GM21723 (cell line): ENCODE data around the gene MRPL51.
A peak's percentile ranks its signal among the peaks of the same experiment; 100 is the strongest.

ENCODE experiments used
- ATAC-seq: cut with Tn5 transposase; IDR thresholded peaks from one replicate; pipeline ENCODE4 v1.9.1; 2021; ENCODE audit warnings: mild to moderate bottlenecking, moderate library complexity; ENCODE audit not compliant: unreplicated experiment

MRPL51 gene

DNA sequence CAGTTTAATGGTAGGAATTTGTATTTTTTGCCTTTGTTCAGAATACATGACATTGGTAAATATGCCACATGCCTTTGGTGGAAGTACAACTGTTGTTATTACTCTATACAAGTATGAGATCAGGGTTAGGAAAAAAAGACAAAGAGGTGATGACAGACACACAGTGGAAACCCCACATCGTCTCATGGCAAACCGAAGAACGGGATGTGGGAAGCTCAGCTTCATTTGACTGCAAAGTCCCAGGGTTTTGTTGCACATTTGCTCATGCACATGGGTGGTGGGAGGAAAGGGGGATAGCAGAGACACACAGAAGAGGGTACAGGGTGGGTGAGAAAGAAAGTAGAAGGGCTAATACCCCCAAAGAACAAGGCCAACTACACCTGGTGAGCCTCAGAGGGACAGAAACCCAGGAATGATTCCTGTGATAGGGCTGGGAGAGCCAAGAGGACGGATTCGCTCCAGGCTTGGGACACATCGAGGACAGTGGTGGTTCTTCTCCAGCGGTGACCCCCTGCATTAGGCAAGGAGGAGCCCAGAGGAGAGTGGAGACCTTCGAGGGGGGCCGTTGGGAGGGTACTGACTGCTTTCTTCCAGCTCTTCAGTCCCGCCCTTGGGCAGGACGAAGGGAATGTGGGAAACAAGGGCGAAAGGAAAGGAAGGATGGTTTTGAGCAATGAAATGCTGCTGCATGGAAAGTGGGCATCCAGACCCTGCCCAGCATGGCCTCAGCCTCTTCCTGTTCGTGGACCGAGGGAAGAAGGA, 30.6 kb downstream of the MRPL51 start:
- no peak for ATAC-seq

DNA sequence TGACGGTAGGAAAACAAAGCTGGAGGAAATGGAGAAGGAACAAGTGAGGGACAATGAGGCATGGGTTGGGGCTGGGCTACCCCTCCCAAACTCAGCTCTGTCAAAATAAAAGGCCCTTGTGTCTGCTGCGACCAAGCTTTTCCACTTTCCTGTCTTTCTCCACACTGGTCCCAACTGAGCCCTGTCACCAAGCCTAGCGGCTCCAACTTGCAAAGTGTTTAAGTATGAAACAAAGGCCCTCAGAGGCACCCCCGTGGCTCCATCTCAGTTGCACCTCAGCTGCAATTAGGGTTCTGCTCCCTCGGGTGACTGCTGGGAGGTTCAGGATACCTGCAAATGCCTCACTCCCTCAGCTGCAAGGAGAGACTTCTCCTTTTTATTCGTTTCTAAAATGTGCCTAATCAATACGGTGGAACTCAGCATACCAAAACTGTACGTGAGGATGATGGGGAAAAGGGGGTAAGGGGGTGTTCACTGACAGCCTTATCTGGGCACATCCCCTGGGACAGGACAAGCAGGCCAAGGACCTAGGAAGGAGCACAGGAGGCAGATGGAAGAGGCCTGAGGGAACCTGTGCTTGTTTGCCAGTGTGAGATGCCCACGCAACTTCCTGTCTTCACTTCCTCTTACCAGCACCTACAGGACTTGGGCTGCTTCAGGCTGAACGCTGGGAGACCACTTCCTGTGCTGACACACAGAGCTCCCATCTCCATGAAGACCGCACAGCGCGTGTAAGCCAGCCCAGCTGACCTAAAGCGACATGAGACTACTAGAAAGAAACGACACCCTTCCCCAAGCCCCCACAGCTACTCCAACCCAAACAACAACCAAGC, 31.4 kb downstream of the MRPL51 start:
- ATAC-seq = peak; percentile 70

DNA sequence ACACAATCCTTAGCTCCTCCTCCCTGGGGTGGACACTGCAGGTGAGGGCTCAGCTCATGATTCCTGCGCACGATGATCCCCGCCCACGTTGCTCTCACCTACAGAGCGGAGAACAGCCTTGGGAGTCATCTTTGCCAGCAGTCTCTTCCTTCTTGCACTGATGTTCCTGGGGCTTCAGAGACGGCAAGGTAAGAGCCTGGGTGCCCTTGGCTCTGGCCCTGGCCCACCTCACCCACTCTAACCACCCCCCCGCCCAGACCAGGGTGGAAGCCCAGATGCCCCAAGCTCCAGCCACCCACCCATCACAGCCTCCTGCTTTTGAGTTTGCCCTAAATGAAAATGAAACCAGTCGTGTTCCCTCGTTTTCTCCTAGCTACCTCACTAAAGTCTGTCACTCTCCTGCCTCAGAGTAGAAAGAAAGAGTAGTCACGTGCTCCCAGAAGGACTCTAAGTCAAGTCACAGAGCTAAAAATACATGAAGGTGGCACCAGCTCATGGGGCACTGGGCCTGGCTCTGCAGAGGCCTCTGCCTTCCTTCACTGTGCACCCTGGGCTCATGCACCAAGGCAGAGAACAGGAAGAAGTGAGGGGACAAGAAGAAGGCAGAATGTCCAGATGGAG, 32.2 kb downstream of the MRPL51 start:
- ATAC-seq = no peak

DNA sequence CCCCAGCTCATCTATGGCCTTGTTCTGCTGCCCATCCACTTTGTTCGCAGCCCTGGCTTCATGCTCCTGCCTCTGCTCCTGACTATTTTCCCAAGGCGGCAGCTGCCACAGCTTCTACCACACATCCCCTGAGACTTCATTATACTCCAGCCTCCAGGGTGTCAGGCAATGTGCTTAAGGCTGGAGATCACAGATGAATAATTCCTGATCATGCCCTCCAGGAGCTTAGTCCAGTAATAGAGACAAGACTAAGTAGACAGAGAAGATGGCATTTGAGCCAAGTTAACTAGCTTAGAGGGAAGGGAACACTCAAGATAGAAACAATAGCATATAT, 34.1 kb downstream of the MRPL51 start:
- no peak for ATAC-seq

DNA sequence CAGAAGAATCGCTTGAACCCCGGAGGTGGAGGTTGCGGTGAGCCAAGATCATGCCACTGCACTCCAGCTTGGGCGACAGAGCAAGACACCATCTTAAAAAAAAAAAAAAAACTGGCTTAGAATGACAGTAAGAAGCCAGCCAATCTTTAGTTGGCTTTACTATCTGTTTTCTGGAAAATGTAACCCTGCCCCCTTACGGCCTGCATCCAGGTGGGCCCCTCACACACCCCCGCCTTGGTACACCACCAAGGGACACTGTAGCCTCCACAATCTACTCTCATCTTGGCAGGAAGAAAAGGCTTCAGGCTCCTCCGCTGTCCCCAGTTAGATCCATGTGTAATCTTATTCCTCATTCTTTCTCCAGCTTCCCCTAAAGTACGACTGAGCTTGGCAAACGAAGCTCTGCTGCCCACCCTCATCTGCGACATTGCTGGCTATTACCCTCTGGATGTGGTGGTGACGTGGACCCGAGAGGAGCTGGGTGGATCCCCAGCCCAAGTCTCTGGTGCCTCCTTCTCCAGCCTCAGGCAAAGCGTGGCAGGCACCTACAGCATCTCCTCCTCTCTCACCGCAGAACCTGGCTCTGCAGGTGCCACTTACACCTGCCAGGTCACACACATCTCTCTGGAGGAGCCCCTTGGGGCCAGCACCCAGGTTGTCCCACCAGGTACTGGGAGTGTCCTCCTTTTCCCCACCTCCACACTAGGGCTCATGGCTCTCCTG, 34.6 kb downstream of the MRPL51 start:
- ATAC-seq = no peak

DNA sequence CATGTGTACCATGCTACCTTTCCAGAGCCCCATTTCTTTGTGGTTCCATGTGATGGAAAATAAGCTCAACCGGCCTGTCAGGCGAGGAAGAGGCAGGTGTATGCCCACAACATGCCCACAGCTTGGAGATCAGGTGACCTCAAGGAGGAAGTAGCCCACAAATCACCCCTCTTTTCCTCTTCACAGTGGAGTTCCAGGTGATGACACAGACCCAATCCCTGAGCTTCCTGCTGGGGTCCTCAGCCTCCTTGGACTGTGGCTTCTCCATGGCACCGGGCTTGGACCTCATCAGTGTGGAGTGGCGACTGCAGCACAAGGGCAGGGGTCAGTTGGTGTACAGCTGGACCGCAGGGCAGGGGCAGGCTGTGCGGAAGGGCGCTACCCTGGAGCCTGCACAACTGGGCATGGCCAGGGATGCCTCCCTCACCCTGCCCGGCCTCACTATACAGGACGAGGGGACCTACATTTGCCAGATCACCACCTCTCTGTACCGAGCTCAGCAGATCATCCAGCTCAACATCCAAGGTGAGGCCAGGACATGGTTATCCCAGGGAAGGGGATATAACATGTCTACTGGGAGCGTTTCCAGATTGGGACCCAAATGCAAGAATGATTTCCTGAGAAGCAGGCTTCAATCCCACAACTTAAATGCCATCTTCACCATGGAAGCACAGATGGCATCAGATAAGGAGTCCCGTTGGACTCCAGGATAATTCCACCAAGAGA, 35.7 kb downstream of the MRPL51 start:
- no peak for ATAC-seq

DNA sequence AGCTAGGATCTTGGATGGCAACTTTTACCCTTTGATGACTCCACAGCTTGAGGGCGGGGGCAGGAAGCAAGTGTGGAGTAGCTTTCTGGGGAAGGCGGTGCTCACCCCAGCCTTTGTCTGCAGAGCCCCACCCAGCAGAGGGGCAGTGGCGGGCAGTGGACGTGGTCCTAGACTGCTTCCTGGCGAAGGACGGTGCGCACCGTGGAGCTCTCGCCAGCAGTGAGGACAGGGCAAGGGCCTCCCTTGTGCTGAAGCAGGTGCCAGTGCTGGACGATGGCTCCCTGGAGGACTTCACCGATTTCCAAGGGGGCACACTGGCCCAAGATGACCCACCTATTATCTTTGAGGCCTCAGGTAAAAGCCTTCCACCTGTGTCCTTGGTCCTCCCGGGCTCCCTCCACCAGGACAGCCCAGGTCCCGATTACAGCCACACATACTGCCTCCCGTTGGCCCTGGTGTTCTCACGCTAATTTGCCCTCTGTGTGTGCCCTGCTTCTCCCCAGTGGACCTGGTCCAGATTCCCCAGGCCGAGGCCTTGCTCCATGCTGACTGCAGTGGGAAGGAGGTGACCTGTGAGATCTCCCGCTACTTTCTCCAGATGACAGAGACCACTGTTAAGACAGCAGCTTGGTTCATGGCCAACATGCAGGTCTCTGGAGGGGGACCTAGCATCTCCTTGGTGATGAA, 40.0 kb downstream of the MRPL51 start:
- ATAC-seq = no peak

DNA sequence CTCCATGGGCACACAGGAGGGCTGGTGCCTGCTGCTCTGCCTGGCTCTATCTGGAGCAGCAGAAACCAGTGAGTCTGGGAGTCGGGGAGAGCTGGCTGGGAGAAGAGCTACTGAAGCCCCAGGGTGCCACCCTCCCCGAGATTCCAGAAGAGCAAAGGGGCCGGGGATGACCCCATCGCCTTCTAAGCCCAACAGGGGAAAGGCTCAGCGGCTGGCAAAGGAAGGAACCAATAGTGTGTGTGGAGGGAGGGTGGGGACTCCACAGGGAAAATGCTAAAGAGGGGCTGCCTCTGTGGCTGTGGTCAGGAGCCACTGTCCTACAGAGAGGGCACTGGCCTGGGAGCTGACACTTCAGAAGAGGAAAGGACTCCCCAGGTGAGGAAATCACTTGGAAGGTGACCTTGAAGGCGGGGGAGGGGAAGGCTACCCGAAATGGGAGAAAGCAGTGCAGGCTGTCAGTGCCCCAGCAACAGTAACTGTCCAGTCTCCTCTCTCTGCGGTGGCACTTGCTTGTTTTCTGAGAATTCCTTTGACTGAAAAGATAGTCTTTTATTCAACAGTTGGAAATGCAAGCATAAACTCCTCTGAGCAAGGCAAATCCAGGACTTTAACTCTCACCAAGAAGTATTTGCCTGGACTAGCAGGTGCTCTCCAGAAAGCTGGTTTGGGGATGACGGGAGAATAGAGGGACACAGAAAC, 40.7 kb downstream of the MRPL51 start:
- peak; percentile 7 for ATAC-seq

DNA sequence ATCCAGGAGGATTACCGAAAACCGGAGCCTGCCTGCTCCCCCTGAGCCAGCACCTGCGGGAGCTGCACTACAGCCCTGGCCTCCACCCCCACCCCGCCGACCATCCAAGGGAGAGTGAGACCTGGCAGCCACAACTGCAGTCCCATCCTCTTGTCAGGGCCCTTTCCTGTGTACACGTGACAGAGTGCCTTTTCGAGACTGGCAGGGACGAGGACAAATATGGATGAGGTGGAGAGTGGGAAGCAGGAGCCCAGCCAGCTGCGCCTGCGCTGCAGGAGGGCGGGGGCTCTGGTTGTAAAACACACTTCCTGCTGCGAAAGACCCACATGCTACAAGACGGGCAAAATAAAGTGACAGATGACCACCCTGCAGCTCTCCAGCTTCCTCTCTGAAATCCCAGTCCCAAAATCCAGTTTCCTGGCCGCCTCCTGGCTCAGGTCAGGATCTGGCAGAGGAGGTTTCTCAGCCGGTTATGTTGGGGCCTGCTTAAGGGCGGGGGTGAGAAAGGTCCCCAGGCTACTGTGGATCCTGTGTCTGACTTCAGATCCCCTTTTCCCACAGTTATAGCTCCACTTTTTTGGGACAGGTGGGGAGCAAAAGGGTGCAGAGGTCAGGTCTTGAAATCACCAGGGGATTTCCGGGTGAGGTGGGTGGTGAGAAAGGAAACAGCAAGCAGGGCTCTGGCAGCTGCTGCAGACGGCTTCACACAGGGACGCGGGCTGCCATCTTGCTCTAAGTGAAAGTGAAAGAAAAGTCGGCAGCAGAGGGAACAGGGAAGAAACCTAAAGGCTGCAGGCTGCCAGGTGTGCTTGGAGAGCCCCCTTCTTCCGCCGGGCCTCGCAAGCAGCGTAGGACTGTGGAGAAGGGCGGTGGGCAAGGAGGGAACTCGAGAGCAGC, 41.5 kb downstream of the MRPL51 start, which contains the start of gene TAPBPL:
Gene TAPBPL, plus strand, starts transcription at position 695 of the 897 bp plus-strand sequence. CDS start 207 bp downstream, outside the sequence.
- peak; percentile 61 for ATAC-seq

DNA sequence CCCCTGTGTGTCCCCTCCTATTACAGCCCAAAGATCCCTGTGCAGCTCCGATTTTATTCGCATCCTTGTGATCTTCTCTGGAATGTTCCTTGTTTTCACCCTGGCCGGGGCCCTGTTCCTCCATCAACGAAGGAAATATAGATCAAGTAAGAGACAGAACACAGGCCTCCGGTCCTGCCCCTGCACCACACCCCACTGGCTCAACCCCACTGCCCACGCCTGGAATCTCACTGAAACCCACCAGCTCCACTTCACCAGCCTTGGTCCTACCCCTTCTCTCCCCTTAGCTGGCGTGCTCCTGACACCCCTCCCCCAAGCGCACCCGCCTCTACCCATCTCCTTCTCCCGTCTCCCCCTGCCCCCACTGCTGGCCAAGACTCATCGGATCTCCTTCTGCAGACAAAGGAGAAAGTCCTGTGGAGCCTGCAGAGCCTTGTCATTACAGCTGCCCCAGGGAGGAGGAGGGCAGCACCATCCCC, 42.2 kb downstream of the MRPL51 start:
- no peak for ATAC-seq

DNA sequence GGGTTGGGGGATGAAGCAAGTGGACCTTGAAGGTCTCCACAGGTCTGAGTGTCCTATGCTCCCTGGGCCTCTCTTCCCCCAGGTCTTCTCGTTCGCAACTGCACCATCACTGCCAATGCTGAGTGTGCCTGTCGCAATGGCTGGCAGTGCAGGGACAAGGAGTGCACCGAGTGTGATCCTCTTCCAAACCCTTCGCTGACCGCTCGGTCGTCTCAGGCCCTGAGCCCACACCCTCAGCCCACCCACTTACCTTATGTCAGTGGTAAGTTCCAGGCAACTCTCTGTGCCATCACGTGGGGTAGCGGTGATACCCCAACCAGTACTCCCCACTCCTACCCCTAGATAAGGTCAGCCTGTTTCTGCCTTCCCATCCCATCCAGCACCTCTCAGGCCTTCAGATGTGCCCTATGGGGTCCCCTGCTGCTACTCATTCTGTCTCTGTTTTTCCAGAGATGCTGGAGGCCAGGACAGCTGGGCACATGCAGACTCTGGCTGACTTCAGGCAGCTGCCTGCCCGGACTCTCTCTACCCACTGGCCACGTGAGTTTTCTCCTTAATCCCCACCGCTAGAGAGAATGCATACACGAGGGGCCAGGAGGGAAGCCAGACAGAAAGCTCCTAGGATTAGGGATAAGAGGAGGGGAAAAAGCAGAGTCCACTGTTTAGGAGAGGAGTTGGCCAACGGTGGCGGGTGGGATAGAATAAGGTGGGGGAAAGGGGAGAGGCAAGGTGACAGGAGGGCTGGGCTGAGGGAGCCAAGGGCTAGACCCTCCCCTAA, 42.8 kb downstream of the MRPL51 start:
- ATAC-seq = no peak

DNA sequence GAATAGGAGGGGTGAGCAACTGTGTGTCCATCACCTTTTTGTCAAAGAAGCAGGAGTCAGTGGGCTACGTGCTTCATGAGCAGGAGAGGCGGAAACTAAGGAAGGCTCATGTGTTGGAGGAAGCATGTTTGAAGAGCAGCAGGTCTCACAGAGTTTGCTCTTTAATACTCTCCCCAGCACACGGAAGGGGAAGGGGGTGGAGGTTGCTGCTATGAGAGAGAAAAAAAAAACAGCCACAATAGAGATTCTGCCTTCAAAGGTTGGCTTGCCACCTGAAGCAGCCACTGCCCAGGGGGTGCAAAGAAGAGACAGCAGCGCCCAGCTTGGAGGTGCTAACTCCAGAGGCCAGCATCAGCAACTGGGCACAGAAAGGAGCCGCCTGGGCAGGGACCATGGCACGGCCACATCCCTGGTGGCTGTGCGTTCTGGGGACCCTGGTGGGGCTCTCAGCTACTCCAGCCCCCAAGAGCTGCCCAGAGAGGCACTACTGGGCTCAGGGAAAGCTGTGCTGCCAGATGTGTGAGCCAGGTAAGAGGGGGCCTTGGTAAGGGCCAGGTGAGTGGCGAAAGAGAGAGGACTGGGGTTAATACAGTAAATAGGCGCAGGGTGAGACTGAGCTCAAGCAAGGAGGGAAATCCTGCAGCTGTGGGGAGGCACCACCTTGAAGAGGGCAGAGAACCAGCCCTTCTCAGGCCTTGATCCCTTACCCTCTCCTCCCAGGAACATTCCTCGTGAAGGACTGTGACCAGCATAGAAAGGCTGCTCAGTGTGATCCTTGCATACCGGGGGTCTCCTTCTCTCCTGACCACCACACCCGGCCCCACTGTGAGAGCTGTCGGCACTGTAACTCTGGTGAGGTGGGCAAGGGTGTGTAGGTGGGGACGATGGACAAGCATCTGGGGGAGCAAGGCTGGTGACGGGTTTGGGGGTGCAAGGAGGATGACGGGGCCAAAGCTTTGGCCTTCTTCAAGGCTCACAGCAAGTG, 48.1 kb downstream of the MRPL51 start, which contains the start of gene CD27:
Gene CD27, plus strand, starts transcription at position 252 of the 985 bp plus-strand sequence. Its CDS starts 141 bp downstream, at position 393.
- ATAC-seq = no peak

DNA sequence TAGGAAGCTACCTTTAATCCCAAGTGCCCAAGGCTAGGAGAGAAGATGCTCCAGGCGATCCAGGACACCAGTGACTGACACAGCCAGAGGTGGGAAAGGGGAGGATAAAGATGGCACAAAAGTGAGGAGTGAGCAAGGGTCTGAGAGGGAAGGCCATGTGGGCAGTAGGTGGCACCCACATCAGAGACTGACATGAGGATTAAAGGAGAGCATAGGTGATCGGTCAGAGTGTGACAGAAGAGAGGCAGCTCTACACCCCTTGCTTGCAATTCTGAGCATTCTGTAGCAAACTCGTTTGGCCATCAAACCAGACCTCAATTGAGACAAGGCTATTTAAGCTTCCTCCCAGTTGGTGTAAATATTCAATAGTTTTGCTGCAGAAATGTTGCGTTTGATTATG, 49.0 kb downstream of the MRPL51 start:
- ATAC-seq = no peak

DNA sequence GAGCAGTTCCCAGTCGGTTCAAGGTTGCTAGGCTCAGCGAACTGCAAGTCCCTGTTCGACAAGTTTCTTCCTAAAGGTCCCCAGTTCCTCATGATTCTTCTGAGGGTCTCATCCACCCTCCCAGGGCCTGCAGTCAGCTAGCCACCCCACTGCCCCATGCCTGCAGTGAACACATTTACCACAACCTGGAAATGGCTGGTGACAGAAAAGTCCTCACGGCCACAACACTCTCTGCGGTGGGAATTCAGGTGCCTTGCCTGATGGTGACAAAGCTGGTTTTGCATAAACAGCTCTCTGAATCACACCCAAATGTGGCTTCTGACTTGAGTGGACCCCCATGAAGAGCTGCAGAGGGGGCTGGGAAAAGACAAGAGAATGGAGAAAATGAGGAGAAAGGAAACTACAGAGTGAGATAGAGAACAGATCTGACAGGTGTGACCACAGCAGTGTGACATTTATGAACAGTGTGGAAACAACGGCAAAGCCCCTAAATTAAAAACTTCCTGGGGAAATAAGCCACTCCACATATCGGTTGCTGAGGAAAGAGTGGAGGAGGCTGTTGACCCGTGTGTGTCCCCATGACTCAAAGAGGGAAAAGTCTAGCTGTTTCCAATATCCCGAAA, 49.6 kb downstream of the MRPL51 start:
- no peak for ATAC-seq

DNA sequence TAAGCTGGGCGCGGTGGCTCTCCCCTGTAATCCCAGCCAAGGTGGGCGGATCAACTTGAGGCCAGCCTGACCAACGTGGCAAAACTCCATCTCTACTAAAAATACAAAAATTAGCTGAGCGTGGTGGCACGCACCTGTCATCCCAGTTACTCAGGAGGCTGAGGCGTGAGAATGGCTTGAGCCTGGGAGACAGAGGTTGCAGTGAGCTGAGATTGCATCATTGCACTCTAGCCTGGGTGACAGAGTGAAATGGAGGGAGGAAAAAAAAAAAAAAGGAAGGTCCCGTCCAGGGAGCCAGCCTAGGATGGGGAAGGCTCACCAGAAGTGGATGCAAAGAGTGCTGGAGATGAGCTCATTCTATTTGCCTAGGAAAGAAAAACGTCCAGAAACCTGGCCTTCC, 50.2 kb downstream of the MRPL51 start:
- ATAC-seq = no peak
